NCI-H2227 (cell line): ENCODE results near the gene GRIK3.
A peak's percentile ranks its signal among the peaks of the same experiment; 100 is the strongest.

ENCODE experiments used
- DNase-seq: peaks from one replicate; lab custom pipeline; 2025; ENCODE audit not compliant: unreplicated experiment; lab: John Stamatoyannopoulos, UW

GRIK3 gene

DNA sequence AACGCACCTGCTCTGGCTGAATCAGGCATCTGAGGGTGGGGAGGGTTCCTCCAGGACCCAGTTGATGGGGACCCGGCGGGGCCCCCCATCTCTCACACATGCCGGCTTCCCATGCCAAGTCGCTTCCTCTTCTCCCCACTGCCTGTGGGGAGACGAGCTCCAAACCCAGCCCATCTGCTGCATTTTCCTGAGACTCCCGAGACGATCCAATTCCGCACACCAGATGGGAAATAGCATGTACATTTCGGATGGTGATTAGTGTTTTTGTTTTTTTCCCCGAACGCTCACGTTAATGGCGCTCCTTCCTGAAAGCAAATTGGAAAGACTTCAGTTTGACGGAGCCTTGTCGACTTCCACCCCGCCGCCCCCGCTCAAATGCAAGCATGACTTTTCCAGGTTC, 13.2 kb upstream of the GRIK3 start:
- DNase-seq = no peak

DNA sequence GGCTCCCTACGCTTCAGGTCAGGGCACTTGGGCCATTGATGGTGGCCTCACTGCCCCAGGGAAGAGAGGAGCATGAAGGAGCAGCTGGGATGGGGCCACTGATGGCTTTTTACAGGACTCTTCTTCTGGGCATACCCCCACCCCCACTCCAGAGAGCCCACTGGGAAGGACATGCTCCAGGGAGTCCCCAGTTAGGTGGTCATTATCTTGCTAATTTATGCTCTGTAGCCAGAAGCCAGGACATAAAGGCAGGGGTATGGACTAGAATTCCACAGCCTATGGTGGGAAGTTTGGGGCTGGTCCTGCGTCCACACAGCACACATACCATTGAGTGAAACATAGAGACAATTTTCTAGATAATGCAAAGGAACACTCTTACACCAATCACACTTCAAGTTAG, 8.8 kb upstream of the GRIK3 start:
- DNase-seq = no peak

DNA sequence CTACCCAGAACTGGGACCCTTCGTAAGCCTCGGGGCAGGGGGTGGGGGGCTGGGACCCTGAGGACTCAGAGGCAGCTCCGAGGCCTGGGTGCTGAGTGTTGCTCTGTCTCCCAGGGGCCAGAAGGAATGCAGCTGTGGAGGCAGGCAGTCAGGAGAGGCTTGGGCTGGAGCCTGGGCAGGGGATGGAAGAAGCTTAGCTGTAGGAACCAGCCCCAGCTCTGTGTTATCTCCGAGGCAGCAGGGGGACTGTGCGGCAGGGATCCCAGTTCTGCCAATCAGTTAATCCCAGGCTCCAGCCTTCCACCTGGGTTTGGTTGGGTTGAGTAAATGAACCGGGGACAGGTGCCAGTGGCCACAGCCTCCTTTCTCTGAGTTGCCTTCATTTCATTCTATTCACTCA, 8.2 kb upstream of the GRIK3 start:
- DNase-seq = no peak

DNA sequence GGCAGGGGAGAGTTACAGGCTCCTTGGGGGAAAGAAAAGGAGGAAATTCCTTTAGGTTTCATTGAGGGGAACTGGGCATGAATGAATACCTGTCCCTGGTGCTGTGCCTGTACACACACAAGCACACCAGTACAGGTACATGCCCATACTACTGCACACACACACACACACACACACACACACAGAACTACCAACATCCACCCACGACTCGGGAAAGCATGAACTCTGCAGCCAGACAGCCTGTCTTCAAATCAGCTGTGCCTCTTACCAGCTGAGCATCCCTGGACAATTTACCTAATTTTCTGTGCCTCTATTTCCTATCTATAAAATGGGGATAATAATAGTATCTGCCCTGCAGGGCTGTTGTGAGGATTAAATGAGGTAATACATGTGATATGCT, 7.2 kb upstream of the GRIK3 start:
- no peak for DNase-seq

DNA sequence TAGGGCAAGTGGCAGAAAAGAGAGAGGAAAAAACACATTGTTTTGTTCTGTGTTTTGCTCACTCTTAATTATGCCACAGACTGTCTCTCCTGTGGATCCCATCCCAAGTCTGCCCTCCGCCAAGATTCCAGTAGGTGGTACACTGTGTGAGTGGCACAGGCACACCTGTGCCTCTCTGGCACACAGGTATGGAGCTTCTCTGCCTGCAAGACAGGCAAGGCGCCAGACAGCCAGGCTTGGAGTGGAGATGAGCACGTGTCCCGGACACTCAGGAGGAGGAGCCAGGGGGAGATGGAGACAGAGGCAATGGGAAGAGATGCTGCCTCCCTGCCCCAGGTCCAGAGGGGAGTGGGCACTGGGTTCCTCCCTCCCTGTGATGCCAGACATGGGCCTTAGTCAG, 6.5 kb upstream of the GRIK3 start:
- peak; percentile 41 for DNase-seq

DNA sequence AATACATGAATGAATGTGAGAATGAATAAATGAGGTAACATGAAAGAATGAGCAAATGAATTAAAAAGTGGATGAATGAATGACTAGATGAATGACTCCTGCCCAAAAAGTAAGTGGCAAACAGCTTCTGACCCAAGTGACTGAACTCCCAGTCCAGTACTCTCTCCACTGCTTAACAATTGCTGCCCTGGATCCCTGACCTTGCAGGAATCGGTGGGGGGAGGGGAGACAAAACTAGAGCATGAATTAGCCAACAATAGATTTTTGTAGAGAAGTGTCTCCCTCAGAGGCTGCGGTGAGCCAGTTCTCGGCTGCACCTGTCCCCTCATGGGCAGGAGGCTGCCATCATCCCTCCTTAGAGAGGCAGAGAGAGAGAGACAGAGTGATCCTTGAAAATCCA, 5.9 kb upstream of the GRIK3 start:
- DNase-seq = peak; percentile 37

DNA sequence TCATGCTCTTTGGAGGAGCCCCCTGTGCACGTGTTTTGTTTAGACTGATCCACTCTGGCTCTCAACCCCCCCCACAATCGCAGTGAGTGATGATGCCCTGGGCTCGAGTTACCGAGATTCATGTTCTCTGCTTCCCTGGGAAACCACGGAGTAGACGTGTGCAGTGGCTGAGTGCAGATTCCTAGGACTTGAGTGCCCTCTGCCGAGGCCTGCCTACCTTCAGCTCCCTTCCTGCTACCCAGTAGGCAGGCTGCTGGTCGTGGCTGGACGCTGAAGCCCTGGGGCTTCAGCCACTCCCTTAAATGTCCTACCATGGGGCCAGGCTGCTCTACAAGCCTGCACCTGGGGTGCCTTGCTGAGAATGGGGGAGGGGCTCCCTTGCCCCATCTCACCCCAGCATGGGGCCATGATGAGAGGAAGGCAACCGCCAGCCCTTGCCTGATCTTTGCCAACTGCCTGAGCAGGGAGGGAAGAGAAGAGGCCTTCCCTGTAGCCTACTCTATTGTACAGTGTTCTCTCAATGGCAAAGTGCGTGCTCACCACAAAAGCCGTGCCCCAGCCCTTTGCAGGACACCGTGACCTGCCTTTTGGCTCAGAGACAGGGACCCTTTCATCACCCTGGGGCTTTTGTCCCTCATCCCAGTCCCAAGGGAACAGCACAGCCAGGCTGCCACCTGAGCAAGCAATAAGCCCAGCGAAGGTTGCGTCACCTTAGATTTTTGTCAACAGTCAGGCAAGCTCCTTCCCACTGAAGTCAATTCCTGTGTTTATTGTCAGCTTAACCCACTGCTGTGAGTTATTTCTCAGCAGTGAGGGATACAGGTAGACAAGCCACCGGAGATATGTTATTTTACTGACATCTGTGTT, 4.1 kb upstream of the GRIK3 start:
- peak; percentile 72 for DNase-seq

DNA sequence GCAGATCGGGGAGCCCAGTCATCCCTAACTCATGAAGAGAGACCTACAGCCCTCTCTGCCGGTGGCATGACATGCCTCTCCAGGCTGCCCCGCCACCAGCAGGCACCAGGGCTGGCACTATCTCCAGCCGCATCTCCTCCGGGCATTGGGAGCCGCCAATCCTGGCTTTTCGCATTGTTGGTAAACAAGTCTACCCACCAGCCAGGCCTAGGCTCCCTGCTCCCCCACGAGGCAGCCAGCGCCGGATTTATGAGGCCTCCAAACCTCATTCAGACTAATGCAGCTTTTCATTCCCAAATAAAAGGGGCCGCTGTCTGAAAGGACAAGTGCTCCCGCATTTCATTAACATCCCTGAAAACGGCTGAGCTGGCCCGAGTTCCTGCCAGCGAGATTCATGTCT, 3.4 kb upstream of the GRIK3 start:
- DNase-seq = peak; percentile 23

DNA sequence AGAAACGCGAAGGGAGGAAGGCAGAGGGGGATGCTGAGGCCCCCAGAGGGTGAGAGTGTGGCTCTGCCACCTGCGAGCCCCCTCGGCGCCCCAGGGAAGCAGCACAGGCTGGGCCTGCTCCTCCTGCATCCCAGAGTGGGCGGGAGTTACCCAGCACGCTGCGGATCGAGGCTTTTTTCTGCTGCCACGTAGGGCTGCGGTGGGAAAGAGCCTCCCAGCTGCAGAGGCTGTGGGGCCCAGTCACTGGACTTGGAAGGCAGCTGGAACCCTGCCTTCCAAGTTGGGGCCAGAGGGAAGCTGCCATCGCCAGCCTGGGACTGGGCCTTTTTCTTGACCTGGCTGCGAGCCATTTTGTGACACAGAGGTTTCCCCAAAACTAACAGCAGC, 2.3 kb upstream of the GRIK3 start:
- DNase-seq = peak; percentile 58

DNA sequence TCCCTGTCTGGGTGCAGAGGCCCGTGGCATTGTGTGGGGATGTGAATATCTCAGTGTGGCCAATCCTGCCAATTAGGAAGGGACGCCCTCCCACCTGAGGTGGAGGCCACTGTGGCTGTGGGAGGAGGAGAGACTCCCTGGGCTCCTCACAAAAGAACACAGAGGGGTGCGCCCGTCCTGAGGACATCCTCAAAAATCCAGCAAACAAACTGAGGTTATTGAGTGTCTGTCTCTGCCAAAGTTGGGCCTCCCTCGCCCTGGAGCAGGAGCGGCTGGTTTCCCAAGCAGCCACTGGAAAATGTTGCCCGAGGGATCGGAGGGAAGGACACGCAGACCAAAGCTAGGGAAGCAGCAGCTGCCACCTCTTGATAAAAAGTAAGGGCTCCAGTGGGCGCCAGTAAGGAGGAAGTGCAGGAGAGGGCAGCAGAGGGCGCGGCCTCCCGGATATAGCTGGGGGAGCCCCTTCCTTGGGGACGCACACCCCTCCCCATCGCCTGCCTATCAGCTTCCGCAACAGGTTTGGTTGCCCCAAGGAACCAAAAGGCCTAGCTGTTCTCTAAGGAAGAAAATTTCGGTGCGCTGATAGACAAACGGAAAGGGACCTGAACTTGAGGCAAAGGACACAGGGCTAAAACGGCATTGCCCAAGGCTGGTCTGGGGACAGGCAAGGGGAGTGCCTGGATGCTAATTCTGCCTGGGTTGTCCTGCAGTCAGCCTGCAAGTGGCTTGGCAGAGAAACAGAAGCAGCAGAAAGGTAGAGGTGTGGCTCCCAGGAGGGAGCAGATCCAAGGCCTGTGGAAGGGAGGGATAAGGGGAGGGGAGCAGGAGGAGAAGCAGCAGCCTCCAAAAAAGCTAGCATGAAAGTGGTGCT, 1.7 kb upstream of the GRIK3 start:
- peak; percentile 58 for DNase-seq

DNA sequence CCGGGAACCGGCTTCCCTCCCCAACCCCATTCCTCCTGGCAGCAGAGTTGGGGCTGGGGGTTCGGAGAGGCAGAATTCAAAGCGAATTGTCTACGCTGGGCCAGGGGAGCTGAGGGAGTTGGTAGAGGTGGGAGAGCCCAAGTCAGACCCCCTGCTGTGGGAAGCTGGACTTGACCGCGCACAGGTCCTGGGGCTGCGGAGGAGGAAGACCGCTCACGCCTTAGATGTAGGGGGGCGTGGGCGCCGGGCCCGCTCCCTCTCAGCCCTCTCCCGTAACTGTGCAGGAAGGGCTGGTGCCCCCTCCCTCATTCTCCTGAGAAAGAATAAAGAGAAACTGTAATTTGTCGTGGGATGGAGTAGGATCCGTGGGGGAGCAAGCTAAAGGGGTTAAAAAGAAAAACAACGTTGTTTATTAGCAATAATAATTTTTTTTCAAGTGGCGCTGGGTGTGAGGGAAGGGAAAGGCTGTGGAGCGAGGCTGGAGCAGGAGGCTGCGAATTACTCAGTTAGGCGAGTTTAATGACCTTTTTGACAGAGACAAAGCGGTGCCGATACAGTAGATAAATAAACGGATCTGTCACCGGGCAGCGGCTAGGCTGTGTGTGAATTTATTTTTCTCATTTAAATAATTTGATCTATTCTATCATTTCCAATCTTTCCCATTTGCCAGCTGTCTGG, 838 bp upstream of the GRIK3 start:
- DNase-seq = peak; percentile 65

DNA sequence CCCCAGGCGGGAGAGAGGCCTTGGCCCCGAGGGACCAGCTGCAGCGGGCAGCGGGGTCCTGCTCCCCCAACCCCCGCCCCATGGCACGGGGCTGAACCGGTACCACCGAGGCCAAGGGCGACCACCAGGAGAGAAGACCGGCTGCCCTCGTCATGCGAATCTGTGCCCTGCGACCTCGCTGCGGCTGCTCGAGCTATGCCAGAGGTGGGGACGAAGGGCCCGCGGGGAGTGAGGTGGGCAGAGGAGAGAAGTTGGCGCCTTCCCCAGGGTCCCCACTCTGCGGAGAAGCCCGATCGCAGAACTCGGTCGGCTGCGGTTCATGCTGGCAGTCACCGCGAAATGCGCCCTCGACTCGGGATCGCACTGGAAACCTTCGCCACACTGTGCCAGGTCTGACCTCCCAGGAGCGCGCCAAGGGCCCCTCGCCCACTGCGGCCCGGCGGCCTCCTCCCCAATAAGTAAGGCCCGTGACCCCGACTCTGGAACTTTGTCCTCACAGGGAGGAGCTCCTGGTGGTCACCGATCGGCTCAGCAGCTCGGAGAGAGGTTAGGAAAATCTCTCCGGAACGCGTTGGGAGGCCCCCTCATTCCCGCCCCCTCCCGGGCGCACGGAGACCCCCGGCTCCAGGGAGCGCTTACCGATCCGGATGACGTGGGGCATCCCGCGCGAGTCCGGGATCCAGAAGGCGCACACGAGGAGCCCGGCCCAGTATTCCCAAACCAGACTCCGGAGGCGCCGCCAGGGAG, 787 bp downstream of the GRIK3 start:
- DNase-seq = peak; percentile 61

DNA sequence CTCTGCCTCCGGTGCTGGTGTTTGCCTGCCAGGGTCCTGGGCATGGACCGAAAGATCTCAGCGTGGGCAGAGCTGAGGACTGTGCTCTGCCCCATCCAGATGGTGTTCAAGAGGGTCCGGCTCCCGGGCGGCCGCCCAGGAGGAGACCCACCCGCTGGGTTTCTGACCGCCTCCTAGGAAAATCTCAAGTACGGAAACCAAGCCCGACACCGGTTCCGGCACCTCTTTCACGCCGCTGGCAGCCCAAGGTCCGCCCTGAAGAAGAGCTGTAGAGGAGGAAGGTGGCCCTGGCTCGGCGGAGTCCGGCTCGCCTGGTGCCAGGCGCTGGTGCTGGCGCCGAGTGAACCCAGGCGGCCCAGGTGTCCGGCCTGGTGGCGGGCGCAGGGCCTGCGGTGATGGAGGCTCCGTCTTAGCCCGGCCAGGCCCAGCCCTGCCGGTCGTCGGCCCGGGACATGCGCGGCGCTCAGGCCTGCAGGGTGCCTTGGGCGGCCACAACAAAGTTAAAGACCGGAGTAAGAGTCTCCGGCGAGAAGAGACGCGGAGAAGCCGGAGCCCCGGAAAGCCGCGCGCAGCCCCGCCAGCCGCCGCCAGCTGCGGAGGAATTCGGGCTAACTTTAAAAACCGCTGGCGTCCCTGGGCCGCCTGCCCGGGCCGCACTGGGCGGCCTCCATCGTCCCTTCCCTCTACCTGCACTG, 1.5 kb downstream of the GRIK3 start:
- no peak for DNase-seq

DNA sequence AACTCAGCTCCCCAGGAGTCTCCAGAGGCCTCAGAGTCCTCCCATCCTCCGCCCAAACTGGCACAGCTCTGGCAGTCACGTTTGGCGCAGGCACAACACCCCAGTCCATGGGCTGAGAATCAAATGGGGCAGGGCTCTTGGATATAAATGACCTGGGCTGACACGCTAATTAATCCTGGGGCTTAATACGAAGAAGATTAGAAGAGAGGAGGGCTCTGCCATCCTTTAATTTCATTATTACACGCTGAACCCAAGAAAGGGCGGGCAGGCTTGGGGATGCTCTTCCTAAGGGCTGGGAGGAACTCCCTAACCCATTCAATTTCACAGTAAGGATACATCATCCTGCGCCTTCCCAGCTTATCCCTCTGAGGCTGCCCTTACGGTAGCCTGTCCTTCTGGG, 2.4 kb downstream of the GRIK3 start:
- no peak for DNase-seq

DNA sequence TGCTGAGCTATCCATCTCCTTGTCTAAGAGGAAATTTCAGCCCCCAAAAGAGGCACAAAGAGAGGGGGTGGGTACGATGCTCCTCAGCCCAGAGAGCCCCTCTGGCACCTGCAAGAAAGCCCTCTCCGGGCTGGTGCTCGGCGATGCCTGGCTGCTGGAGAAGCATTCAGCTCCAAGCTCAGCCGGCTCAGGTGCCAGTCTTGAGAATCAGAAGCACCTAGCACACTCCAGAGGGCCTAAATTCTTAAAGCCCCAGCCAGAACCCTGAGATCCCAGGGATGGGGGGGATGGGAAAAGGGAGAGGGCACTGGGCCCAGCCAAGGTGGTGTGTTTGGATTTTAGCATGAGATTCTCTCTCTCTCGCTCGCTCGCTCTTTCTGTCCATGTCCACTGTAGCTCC, 2.9 kb downstream of the GRIK3 start:
- peak; percentile 18 for DNase-seq

DNA sequence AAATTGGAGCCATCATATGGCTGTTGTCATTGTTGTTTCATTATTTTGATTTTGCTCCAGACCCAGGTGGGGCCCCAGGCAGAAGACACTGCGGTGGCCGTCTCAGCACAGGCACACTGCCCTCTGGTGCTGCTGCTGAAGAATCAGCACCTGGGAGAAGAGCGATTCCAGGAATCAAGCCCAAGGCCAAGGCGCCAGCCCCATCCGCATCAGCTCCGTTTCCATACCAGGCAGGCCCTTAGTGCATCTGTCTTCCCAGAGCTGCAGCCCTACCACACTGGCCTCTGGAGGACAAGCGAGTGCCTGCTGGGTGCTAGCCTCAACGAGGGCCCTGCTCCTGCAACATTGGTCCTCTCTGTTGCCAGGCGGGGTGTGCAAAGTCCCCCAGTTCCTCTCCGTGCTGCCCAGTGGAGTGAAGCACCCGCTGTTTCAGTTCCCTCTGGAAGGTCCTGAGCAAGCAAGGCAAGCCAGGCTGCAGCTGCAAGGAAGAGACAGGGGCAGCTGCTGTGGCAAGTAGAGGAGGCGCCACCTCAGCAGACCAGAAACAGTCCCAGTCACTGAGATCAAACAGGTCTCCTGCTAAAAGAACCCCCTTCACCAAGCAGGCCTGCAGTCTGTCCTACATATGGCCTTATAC, 5.2 kb downstream of the GRIK3 start:
- DNase-seq = peak; percentile 26

DNA sequence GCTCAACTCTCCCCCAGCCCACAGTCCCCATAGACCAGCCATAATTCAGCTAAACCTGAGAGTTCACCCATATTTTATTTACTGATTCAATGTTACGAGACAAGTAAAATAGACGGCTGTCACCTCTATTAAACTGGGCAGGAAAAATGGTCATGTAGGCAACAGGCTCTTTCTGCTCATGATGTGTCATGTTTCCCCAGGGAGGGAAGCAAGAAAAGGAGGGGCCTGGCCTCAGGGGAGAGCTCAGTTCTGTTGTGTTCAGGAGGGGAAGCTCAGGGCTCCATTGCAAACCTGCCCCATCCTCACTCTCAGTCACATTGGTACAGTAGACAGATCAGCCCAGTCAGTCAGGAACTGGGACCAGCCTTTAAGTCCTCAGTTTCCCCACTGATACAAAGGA, 12.8 kb downstream of the GRIK3 start:
- no peak for DNase-seq

DNA sequence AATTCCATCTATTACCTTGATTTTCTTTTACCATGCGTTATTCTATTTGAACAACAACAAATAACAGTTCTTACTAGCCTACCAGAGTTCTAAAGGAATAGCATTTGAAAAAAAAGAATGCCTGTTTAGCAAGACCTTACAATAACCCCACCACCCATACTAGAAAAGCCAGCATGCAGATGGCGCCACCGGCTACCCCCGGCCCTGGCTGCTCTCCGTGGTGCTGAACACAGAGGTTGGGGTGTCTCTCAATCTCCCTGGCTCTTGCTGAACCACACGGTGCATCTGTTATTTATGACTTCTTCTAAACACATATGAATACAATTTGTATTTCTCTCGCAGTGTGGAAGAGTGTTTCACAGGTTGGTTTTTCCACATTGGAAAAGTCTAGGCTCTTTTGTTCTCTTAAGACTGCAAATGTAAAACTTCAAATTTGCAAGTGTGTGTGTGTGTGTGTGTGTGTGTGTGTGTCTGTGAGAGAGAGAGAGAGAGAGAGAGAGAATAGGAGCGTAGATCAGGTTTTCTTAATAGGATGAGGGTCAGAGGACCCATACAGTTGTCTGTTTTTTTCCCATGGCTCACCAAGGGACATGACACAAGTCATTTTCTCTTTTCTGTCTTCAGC, 13.6 kb downstream of the GRIK3 start:
- DNase-seq = no peak

DNA sequence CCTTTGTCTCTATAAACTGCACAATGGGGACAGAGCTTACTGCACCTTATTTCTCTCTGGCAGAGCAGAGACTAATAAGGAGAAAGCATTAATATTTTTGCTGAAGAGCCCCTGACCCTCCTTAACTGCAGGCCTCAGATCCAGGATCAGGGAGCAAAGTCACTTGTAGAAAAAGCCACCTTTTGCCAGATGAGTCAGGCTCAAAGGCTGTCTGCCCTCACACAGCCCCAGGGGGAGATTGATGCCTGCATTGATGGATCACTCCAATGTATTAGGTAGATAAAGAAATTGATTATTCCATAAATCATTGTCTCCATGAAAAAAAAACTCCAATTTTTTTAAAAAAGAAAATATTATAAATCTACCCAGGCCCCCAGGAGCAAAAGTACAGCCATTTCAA, 15.8 kb downstream of the GRIK3 start:
- DNase-seq = no peak
